Measurements from ENCODE around the gene OR2B6. TPM values are rescaled to one million over a fixed set of nuclear protein-coding genes. Genes with fewer than 3 reads are reported as not detected.
A peak's percentile ranks its signal among the peaks of the same experiment; 100 is the strongest.
"Not testable (repeated sequence)": the region's sequence is repeated elsewhere in the genome, so short reads cannot be mapped to it uniquely, and the experiment has no call there.

OR2B6 gene
- total RNA-seq, 1 experiment from 2014 or later = 0.26 TPM

DNA sequence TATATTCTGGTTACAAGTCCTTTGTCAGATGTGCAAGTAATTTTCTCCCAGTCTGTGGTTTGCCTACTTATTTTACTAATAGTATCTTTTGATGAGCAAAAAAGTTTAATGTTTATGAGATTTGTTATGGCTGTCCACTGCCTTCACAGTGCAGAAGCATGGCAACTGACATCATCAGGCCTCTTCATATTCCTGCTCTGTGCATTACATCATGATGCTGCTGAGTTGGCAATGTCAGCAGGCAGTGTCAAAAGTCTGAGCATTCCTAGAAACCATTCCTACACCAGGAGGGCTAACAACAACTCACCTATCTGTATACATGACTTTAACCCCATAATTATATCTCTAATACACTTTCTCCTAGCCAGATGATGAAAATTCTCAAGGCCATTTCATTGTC is 34.1 kb upstream of the OR2B6 start:
- in situ Hi-C loops (cut with HindIII; ENCODE audit: low pct_unique_long_range_greater_than_20kb, low sequenced_read_pairs) = no loop called here
- ChIA-PET POLR2A (no interaction called here), CTCF (no interaction called here)
- intact Hi-C loops (cut with micrococcal nuclease; ENCODE audit: unreplicated experiment) = no loop called here
- Histone ChIP-seq H3K4me3 (ENCODE audit: low read depth in 2 of 2, low read length in 2 of 2) (no peak overlapping the region), H3K9me3 (ENCODE audit: control insufficient read depth, insufficient read depth, low read depth, low read length) (no peaks in the 10 kb centered on the region), H3K27ac (ENCODE audit: low read length) (no peak overlapping the region), H3K36me3 (ENCODE audit: control insufficient read depth, insufficient read depth, low read length) (no peaks in the 10 kb centered on the region), H3K27me3 (ENCODE audit: control insufficient read depth, insufficient read depth, low read length) (no peaks in the 10 kb centered on the region), H3K4me1 (ENCODE audit: control insufficient read depth, insufficient read depth, low read length) (no peaks in the 10 kb centered on the region)
- no peak for ATAC-seq
- no TSS peak for BruUV-seq (replicated peaks)
- DNase-seq (ENCODE audit: low read depth, low spot score) = no peak
- no peak for TF ChIP-seq TCF7L2 (IDR thresholded peaks at IDR 0.05; ENCODE audit: low read depth, low read length)
- TF ChIP-seq, protein P1, sequence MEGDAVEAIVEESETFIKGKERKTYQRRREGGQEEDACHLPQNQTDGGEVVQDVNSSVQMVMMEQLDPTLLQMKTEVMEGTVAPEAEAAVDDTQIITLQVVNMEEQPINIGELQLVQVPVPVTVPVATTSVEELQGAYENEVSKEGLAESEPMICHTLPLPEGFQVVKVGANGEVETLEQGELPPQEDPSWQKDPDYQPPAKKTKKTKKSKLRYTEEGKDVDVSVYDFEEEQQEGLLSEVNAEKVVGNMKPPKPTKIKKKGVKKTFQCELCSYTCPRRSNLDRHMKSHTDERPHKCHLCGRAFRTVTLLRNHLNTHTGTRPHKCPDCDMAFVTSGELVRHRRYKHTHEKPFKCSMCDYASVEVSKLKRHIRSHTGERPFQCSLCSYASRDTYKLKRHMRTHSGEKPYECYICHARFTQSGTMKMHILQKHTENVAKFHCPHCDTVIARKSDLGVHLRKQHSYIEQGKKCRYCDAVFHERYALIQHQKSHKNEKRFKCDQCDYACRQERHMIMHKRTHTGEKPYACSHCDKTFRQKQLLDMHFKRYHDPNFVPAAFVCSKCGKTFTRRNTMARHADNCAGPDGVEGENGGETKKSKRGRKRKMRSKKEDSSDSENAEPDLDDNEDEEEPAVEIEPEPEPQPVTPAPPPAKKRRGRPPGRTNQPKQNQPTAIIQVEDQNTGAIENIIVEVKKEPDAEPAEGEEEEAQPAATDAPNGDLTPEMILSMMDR (IDR thresholded peaks at IDR 0.05) = no peak
- no peak for TF ChIP-seq SIN3A (IDR thresholded peaks at IDR 0.05; ENCODE audit: borderline replicate concordance, insufficient read depth, low read depth, low read length)
- TF ChIP-seq, protein P2, sequence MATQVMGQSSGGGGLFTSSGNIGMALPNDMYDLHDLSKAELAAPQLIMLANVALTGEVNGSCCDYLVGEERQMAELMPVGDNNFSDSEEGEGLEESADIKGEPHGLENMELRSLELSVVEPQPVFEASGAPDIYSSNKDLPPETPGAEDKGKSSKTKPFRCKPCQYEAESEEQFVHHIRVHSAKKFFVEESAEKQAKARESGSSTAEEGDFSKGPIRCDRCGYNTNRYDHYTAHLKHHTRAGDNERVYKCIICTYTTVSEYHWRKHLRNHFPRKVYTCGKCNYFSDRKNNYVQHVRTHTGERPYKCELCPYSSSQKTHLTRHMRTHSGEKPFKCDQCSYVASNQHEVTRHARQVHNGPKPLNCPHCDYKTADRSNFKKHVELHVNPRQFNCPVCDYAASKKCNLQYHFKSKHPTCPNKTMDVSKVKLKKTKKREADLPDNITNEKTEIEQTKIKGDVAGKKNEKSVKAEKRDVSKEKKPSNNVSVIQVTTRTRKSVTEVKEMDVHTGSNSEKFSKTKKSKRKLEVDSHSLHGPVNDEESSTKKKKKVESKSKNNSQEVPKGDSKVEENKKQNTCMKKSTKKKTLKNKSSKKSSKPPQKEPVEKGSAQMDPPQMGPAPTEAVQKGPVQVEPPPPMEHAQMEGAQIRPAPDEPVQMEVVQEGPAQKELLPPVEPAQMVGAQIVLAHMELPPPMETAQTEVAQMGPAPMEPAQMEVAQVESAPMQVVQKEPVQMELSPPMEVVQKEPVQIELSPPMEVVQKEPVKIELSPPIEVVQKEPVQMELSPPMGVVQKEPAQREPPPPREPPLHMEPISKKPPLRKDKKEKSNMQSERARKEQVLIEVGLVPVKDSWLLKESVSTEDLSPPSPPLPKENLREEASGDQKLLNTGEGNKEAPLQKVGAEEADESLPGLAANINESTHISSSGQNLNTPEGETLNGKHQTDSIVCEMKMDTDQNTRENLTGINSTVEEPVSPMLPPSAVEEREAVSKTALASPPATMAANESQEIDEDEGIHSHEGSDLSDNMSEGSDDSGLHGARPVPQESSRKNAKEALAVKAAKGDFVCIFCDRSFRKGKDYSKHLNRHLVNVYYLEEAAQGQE (IDR thresholded peaks at IDR 0.05; ENCODE audit: insufficient read depth in 1 of 2, low read depth in 2 of 2, low read length in 1 of 2) = no peak
- no peak for TF ChIP-seq POLR2AphosphoS5 (IDR thresholded peaks at IDR 0.05; ENCODE audit: low read depth, low read length)

DNA sequence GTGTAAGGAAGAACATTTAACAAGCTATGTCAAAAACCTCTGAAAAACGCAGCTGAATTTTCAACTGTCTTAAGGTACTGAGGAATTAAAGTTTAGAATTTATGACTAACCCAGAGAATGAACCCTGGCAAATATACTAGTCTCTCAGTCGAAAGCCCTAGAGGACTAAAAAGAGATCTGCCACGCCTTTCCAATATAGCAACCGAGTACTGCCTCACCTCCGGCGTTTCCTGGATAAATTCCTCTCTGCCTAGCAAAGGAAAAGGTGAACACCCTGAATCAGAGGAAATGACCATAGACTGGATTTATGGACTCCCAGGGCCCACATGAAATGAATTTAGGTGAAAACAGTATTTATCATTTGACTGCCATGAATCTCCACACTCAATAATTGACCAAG is 32.9 kb upstream of the OR2B6 start:
- Histone ChIP-seq H3K4me1 (ENCODE audit: control insufficient read depth, insufficient read depth, low read length) (no peaks in the 10 kb centered on the region), H3K27ac (ENCODE audit: low read length) (no peak overlapping the region), H3K9me3 (ENCODE audit: control insufficient read depth, insufficient read depth, low read depth, low read length) (no peaks in the 10 kb centered on the region), H3K4me3 (ENCODE audit: low read depth in 2 of 2, low read length in 2 of 2) (no peak overlapping the region), H3K27me3 (ENCODE audit: control insufficient read depth, insufficient read depth, low read length) (no peaks in the 10 kb centered on the region), H3K36me3 (ENCODE audit: control insufficient read depth, insufficient read depth, low read length) (no peaks in the 10 kb centered on the region)
- BruUV-seq (replicated peaks) = TSS peak; percentile 72
- CTCF ChIA-PET = no interaction called here
- TF ChIP-seq, protein P1 (IDR thresholded peaks at IDR 0.05) = no peak
- TF ChIP-seq TCF7L2 (IDR thresholded peaks at IDR 0.05; ENCODE audit: low read depth, low read length) = no peak
- no peak for TF ChIP-seq SIN3A (IDR thresholded peaks at IDR 0.05; ENCODE audit: borderline replicate concordance, insufficient read depth, low read depth, low read length)
- TF ChIP-seq, protein P2 (IDR thresholded peaks at IDR 0.05; ENCODE audit: insufficient read depth in 1 of 2, low read depth in 2 of 2, low read length in 1 of 2) = no peak
- no peak for TF ChIP-seq POLR2AphosphoS5 (IDR thresholded peaks at IDR 0.05; ENCODE audit: low read depth, low read length)
- in situ Hi-C loops (cut with HindIII; ENCODE audit: low pct_unique_long_range_greater_than_20kb, low sequenced_read_pairs) = no loop called here
- ATAC-seq (no peak), DNase-seq (ENCODE audit: low read depth, low spot score) (no peak)
- POLR2A ChIA-PET = no interaction called here
- intact Hi-C loops (cut with micrococcal nuclease; ENCODE audit: unreplicated experiment) = no loop called here

DNA sequence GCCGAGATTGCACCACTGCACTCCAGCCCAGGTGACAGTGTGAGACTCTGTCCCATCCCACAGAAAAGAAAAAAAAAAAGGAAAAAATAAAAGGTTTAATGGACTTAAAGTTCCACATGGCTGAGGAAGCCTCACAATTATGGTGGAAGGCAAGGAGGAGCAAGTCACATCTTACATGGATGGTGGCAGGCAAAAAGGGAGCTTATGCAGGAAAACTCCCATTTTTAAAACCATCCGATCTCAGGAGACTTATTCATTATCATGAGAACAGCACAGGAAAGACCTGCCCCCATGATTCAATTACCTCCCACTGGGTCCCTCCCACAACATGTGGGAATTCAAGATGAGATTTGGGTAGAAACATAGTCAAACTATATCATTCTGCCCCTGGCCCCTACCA is 29.0 kb upstream of the OR2B6 start:
- POLR2A ChIA-PET = interaction anchor here (0.7 kb wide), 1 partner anchor 363 kb away, joined by 5 read pairs; no protein-coding TSS in a partner anchor
- ATAC-seq; BruUV-seq (replicated peaks); H3K27me3 ChIP-seq (ENCODE audit: control insufficient read depth, insufficient read depth, low read length); CTCF ChIA-PET; H3K4me3 ChIP-seq (ENCODE audit: low read depth in 2 of 2, low read length in 2 of 2); intact Hi-C loops (cut with micrococcal nuclease; ENCODE audit: unreplicated experiment); H3K36me3 ChIP-seq (ENCODE audit: control insufficient read depth, insufficient read depth, low read length); DNase-seq (ENCODE audit: low read depth, low spot score); H3K27ac ChIP-seq (ENCODE audit: low read length); H3K4me1 ChIP-seq (ENCODE audit: control insufficient read depth, insufficient read depth, low read length); H3K9me3 ChIP-seq (ENCODE audit: control insufficient read depth, insufficient read depth, low read depth, low read length); in situ Hi-C loops (cut with HindIII; ENCODE audit: low pct_unique_long_range_greater_than_20kb, low sequenced_read_pairs): not testable (repeated sequence)

DNA sequence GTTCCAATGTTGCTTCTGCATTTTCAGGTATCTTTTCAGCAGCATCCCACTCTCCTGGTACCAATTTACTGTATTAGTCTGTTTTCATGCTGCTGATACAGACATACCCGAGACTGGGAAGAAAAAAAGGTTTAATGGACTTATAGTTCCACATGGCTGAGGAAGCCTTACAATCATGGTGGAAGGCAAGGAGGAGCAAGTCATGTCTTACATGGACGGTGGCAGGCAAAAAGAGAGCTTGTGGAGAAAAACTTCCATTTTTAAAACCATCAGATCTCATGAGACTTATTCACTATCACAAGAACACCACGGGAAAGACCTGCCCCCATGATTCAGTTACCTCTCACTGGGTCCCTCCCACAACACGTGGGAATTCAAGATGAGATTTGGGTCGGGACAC is 27.1 kb upstream of the OR2B6 start:
- in situ Hi-C loops (cut with HindIII; ENCODE audit: low pct_unique_long_range_greater_than_20kb, low sequenced_read_pairs); CTCF ChIA-PET: not testable (repeated sequence)

More for the DNA sequence above, 27.1 kb upstream of the OR2B6 start:
- intact Hi-C loops (cut with micrococcal nuclease; ENCODE audit: unreplicated experiment) = loop anchor here (5.0 kb wide), 1 partner anchor 52 kb away; no protein-coding TSS in a partner anchor
- POLR2A ChIA-PET; H3K27ac ChIP-seq (ENCODE audit: low read length); H3K9me3 ChIP-seq (ENCODE audit: control insufficient read depth, insufficient read depth, low read depth, low read length); H3K27me3 ChIP-seq (ENCODE audit: control insufficient read depth, insufficient read depth, low read length); BruUV-seq (replicated peaks); ATAC-seq; H3K36me3 ChIP-seq (ENCODE audit: control insufficient read depth, insufficient read depth, low read length); H3K4me3 ChIP-seq (ENCODE audit: low read depth in 2 of 2, low read length in 2 of 2); DNase-seq (ENCODE audit: low read depth, low spot score); H3K4me1 ChIP-seq (ENCODE audit: control insufficient read depth, insufficient read depth, low read length): not testable (repeated sequence)

Measured in Panc1 (cell line).